Measurements from ENCODE around the gene CYP46A1. TPM values are rescaled to one million over a fixed set of nuclear protein-coding genes. Genes with fewer than 3 reads are reported as not detected.

The CYP46A1 gene
- total RNA-seq, 1 experiment from 2014 or later = 0.59 TPM

DNA sequence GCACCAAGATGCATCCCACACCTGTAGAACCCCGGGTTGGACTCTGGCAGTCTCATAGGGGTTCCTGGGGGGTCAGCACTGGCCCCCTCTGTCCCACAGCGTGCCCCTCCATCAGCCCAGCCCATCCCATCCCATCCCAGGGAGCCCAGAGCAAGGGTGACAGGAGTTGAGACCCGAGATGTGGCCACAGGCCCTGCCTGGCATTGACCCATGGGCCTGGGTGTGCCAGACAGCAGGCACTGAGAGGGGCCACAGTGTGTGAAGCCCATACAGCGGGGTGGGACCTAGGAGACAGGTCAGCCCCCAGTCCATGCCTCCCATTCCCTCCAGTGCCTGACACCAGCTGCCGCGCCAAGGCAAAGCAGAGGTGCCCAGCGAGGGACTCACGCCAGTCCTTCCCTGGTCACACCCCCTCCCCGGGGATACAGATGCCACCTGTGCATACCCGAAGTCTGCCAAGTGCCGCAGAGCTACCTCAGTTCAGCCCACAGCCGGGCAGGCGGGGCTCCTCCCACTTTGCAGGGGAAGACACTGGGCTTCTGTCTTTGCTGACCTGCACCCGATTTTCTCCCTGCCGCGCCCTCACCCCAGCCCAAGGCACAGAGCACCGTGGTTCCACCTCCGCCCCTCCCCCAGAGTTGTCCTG is 50.4 kb downstream of the CYP46A1 start:
- Histone ChIP-seq H4K91ac (ENCODE audit: insufficient read length, low read depth, low read length) (no peak overlapping the region), H2BK12ac (ENCODE audit: insufficient read length, low read depth, low read length) (no peak overlapping the region), H2AFZ (ENCODE audit: low read length) (no peak overlapping the region), H3T11ph (ENCODE audit: low read length) (no peak overlapping the region), H3K23me2 (ENCODE audit: insufficient read length, low read depth, low read length, poor library complexity, severe bottlenecking) (peaks cover 4% of the 10 kb centered on the region), H3K4ac (ENCODE audit: low read depth, low read length) (no peak overlapping the region), H4K8ac (replicated peaks; ENCODE audit: insufficient read length, low read depth, low read length) (no peak overlapping the region), H2BK15ac (ENCODE audit: low read depth, low read length) (no peak overlapping the region), H3K4me2 (ENCODE audit: insufficient read depth, insufficient read length, low read length) (no peak overlapping the region), H3K14ac (ENCODE audit: insufficient read depth, low read length) (no peak overlapping the region), H3K18ac (ENCODE audit: insufficient read length, low read depth, low read length) (no peak overlapping the region), H3K23ac (ENCODE audit: insufficient read length, low read depth, low read length) (no peak overlapping the region), H2AK5ac (ENCODE audit: insufficient read length, low read length) (no peak overlapping the region), H2BK20ac (ENCODE audit: low read depth, low read length, poor library complexity, severe bottlenecking) (no peak overlapping the region), H3K9me3 (ENCODE audit: control insufficient read depth, low read depth, low read length) (no peaks in the 10 kb centered on the region), H3K27me3 (ENCODE audit: insufficient read depth, low read length) (no peaks in the 10 kb centered on the region), H3K27ac (ENCODE audit: insufficient read length, low read depth, low read length) (no peak overlapping the region), H3K79me2 (ENCODE audit: insufficient read depth, low read length) (no peaks in the 10 kb centered on the region), H4K5ac (ENCODE audit: insufficient read length, low read depth, low read length) (no peak overlapping the region), H2BK5ac (ENCODE audit: insufficient read length, low read length) (no peak overlapping the region), H4K20me1 (ENCODE audit: control insufficient read depth, insufficient read depth, insufficient read length) (no peaks in the 10 kb centered on the region), H3K9ac (ENCODE audit: extremely low read depth, insufficient read length, low read length) (no peak overlapping the region), H3K4me1 (ENCODE audit: insufficient read depth, low read length) (no peaks in the 10 kb centered on the region), H3K79me1 (ENCODE audit: insufficient read depth, low read depth, low read length, poor library complexity, severe bottlenecking) (no peaks in the 10 kb centered on the region), H3K56ac (ENCODE audit: insufficient read length, low read depth, low read length) (no peak overlapping the region), H2BK120ac (ENCODE audit: low read depth, low read length, poor library complexity, severe bottlenecking) (no peak overlapping the region)
- DNase-seq = peak; percentile 27
- TF ChIP-seq, protein P1, sequence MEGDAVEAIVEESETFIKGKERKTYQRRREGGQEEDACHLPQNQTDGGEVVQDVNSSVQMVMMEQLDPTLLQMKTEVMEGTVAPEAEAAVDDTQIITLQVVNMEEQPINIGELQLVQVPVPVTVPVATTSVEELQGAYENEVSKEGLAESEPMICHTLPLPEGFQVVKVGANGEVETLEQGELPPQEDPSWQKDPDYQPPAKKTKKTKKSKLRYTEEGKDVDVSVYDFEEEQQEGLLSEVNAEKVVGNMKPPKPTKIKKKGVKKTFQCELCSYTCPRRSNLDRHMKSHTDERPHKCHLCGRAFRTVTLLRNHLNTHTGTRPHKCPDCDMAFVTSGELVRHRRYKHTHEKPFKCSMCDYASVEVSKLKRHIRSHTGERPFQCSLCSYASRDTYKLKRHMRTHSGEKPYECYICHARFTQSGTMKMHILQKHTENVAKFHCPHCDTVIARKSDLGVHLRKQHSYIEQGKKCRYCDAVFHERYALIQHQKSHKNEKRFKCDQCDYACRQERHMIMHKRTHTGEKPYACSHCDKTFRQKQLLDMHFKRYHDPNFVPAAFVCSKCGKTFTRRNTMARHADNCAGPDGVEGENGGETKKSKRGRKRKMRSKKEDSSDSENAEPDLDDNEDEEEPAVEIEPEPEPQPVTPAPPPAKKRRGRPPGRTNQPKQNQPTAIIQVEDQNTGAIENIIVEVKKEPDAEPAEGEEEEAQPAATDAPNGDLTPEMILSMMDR (conservative IDR thresholded peaks at IDR 0.05) = no peak
- WGBS (ENCODE audit: extremely low coverage, insufficient read length, low lambda C conversion rate) = no CpG with 5 or more reads among the region's 18 CpGs
- no peaks in the 10 kb centered on the region; a peak in 1 of 5 replicates for H3K9me3 Mint-ChIP-seq
- peaks cover 3% of the 10 kb centered on the region; the same call in 1 of the 2 replicates for H3K27me3 Mint-ChIP-seq (ENCODE audit: low read depth)
- H3K4me3 Mint-ChIP-seq = no peak overlapping the region
- no peak overlapping the region for H3K27ac Mint-ChIP-seq
- no peaks in the 10 kb centered on the region for H3K36me3 Mint-ChIP-seq (ENCODE audit: insufficient read depth in 1 of 3, low read depth in 3 of 3)
- peaks cover 4 to 20% of the 10 kb centered on the region in 2 experiments; a peak in 3 of 4 replicates for H3K4me1 Mint-ChIP-seq

Data from H9 (cell line).